Stimulated activated naive CD8-positive, alpha-beta T cell treated with anti-CD3 and anti-CD28 coated beads, Interleukin-15, Interleukin-2, amounts not matched to agents 100 U/mL and 50 U/mL, for 24 hours (primary cell): ENCODE measurements around the gene SYTL3.
"Not testable (repeated sequence)": the region's sequence is repeated elsewhere in the genome, so short reads cannot be mapped to it uniquely, and the experiment has no call there.

Experiments used
- ATAC-seq: fragments of 150-1000 bp; cut with Tn5 transposase; one replicate; pipeline ENCODE4 v1.10.0; 2021
- DNase-seq: peaks from one replicate; pipeline ENCODE4 v3.0.0; 2021

The SYTL3 gene

GRCh38 chr6:158688860-158689259, 39.0 kb downstream of the SYTL3 start:
- DNase-seq (no peak), ATAC-seq (no peak)

DNA sequence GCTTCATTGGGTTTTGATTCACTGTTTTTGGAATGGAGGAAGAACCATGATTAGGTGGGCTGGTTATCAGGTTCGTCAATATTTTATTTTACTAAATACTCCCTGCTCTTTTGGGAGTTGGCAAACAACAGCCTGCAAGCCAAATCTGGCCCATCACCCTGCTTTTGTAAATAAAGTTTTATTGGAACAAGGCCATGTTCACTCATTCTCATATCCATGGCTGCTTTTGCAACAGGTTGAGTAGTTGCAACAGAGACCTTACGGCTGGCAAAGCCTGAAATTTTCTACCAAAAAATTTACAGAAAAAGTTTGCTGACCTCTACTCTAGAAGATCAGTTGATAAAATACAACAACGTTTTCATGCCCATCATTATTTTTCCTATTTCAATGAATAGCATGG, 45.1 kb downstream of the SYTL3 start:
- DNase-seq, result no peak
- no peak for ATAC-seq

DNA sequence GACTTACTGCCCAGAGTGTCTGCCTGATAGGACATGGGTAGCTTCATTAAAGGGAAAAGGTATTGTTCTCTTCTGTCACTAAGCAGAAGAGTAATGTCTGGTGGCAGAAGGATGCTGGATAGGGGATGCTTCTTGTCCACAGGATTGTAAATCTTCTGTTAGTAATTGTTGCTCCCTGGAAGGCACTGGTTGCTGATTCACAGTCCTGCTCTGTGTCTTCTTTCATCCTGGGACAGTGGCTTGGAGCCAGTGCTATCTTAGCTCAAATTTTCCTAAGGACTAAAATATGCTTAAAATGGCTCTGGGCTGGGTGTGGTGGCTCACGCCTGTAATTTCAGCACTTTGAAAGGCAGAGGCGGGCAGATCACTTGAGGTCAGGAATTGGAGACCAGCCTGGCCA, 48.0 kb downstream of the SYTL3 start:
- ATAC-seq (no peak), DNase-seq (no peak)

DNA sequence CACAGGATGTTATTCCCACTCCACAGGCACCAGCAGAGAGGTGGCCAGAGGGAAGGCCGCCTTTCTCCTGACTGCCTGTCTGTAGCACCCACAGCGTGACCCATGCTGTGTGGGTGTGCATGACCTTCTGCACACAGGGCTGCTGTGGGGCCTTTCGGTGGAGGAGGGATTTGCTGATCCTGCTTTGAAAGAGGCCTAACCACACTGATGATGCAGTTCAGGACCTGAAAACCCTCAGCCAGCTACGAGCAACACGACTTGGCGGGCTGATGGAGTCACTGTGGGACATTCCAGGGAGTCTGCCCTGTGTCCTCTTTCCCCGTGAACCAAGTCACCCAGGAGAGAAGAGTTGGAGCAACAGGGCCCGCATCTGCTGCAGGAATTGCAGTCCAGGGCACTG, 49.1 kb downstream of the SYTL3 start:
- ATAC-seq, result peak; percentile 91
- peak; percentile 58 for DNase-seq

DNA sequence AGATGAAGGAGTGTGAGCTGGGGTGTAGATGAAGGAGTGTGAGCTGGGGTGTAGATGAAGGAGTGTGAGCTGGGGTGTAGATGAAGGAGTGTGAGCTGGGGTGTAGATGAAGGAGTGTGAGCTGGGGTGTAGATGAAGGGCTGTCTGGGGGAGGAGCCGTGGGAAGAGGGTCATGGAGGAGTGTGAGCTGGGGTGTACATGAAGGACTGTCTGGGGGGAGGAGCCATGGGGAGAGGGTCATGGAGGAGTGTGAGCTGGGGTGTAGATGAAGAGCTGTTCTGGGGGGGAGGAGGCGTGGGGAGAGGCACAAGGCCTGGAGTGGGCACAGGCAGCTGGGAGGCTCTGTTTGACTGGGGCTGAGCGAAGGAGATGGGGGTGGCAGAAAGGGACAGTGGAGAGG, 51.4 kb downstream of the SYTL3 start:
- not testable (repeated sequence) for DNase-seq, ATAC-seq

GRCh38 chr6:158703111-158703836, 53.4 kb downstream of the SYTL3 start:
- ATAC-seq, result no peak
- no peak for DNase-seq

- DNase-seq (peak; percentile 84), ATAC-seq (peak; percentile 97)
Measured at GRCh38 chr6:158703837-158704822, 54.3 kb downstream of the SYTL3 start.

- ATAC-seq, result no peak
- DNase-seq, result no peak
Measured at GRCh38 chr6:158705386-158706126, 55.7 kb downstream of the SYTL3 start.

DNA sequence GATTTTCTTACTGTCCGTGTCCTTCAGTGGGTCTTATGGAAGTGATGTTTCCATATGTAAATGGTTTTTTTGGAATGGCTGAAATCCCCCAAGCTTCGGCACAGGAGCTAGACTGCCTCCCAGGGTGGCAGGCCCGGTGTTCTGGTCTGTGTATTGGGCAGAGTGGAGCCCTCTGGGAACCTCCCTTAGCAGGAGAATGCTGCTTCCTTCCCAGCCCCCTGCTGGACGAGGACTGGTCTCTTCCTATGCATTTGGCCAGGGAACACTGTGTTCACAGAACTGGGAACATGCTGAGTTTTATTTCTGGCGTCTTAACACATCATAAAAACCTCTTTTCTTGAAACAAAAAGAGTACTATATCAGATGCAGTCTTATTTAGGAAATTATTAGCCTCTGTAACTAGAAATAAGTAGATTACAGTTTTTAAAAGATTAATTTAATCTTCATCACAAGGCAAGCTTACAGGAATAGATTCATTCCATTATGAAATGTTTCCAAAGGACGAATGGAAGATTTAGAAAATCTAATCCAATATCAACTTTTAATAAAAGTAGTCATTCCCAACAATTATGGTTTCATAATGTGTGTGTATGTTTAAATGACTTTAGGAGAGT, 56.6 kb downstream of the SYTL3 start:
- ATAC-seq, result no peak
- no peak for DNase-seq

DNA sequence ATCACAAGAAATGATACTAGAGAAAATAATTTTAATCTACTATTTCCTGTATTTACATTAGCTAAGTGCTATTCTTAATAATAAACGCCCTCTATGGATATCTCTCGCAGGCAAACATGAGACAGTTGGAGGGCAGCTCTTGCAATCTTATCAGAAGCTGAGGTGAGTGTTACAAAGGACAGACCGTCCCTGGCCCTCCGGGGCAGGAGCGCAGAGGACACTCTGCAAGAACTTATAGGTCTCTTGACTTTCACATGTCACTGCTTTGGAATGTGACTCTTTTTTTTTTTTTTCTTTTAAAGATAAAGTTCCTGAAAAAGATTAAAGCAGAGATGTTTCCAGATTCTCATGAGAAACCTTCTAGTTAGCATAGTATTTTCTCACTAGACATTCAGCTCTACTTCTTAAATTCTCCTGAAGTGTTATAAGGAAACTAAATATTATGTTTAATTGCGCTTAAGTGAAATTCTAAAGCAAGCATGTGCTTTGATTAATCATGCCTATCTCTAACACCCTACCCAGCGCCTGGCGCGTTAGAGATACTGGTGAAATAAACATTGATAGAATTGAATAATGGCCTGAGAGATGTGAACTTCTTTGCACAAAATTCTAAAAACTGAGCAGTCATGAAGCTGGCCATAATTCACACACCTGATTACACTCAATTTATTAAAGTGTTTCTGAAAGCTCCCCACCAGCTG, 57.4 kb downstream of the SYTL3 start:
- no peak for ATAC-seq
- DNase-seq, result no peak

GRCh38 chr6:158707821-158708195, 58.0 kb downstream of the SYTL3 start:
- DNase-seq (no peak), ATAC-seq (no peak)

DNA sequence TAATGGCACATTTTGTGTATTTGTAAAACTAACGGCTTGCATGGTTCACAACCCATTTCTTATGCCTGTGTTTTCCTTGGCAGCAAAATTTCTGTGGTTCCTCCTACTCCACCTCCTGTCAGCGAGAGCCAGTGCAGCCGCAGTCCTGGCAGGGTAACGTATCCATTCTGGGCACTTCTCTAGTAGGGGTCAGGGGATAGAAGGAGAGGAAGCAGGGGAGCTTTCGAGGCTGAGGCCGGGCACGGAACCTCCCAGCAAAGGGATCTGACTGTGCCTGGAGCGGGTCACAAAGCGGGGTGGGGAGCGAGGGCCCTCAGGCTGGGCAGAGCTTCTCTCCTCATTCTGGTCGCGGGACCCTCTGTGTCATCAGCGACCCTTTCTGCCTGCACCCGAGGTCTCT, 58.4 kb downstream of the SYTL3 start:
- no peak for DNase-seq
- no peak for ATAC-seq

DNA sequence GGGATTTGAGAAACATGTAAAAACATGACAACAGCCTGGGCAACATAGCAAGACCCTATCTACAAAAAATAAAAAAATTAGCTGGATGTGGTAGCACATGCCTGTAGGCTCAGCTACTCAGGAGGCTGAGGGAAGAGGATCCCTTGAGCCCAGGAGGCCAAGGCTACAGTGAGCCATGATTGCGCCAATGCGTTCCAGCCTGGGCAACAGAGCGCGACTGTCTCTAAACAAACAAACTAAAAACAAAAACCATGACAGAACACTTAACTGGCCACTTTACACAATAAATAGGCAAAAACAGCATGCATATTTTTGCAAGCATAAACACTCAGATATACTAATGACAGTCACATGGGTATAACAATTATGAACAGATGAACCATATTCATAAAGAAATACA, 60.0 kb downstream of the SYTL3 start:
- ATAC-seq, result no peak
- no peak for DNase-seq

- ATAC-seq (no peak), DNase-seq (no peak)
Measured at GRCh38 chr6:158711264-158711663, 61.4 kb downstream of the SYTL3 start.

GRCh38 chr6:158713469-158713868, 63.6 kb downstream of the SYTL3 start:
- DNase-seq (no peak), ATAC-seq (no peak)

GRCh38 chr6:158714706-158715105, 64.9 kb downstream of the SYTL3 start:
- DNase-seq (no peak), ATAC-seq (no peak)

DNA sequence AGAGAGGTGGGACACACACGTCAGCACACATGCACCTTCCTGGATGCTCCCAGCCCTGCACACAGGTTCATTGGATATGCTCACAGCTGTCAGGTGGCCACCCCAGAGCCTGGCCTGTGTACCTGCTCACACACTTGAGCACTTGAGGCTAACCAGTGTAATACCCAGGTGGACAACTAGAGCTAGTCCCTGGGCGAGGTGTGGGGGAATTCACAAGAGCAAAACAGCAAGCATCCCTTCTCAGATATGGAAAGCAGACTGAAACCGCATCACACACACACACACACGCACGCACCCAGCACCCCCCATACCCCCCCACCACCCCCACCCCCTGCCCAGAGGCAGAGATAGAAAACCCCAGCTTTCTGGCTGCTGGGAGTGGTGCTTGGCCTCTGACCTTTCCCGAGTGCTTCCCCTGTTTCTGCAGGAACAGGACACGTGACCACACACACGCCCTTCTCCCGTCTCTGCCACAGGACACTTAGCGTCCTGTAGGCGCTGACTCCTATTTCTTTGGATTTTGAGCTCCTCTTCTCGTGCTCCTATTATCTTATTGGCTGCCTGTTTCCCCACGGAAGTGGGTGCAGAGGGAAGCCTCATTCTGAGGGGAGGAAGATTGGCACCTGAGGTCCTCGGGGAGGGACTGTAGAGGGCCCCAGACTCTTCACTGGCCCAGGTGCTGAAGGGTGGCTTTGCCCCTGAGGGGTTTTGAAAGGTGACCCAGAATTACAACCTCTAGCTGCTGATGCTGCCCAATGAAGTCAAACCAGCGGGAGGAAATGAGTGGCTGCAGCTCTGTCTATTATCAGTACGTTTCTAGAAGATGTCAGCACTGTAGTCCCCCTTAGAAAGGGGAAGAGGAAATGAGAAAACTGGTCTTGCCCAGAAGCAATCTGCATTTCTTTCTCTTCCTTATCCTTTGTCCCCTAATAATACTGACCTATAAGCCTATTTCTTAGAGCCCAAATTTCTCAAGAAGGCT, 65.8 kb downstream of the SYTL3 start:
- DNase-seq (no peak), ATAC-seq (no peak)

DNA sequence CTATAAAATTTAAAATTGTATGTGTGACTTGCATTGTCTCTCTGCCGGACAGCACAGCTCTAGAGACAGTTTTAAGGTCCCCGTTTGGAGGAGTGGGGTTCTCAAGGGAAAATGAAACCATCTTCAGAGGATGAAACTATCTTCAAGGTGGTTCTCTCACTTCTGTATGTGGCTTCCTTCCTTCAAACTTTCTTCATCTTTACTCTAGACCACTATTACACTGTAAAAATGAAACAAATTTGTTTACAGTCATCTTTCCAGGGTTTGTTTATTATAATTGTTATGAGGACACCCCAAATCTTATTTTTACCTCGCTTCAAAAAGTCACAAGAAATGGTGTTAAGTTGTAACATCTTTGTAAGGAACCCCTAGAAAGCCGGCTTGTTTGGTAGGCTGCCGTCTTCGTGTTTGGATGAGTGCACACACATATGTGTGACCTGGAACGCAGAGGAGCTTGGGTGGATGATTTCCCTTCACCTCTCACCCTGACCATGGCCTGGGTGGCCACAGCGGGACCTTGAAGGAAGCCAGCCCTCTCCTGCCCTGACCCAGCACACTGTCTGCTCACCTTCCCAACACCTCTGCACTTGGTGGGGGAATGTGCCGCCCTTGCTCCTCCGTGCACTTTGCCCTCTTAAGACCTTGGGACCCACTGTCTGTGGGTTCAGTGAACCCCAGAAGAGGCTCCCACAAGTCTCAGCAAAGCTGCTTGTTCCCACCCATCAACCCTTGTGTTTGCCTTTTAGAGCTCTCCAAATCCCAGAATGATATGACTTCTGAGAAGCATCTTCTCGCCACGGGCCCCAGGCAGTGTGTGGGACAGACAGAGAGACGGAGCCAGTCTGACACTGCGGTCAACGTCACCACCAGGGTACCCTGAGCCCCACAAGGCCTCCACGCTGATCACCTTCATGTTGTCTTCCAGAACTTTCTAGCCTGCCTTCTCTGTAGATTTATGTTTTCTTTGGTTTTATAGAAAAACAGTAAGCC, 67.8 kb downstream of the SYTL3 start:
- DNase-seq, result no peak
- ATAC-seq, result no peak

DNA sequence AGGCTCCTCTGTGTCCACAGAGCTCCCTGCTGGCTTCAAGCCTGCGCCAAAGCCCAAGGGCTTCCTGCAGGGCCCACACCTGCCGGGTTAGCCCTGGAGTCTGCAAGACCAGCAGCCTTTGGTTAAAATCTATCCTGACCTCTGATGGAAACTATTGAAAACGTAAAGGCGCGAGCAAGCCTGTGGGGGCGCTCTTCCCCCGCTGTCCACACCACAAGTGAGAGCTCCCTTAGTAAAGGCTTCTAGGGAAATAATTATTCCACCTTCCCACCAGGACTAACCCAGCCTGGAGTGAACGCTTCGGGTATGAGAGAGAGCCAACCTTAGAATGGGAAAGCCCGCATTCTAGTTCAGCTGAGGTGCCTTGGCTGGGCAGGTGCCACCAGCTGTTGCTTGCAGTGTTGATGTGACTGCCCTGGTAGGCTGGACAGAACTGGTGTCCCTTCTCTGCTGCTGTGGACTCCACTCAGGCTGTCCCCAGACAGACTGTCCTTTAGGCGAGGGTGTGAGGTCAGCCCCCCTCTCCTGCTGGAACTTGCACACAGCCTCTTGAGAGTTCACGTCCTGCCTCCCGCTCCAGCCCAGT, 68.7 kb downstream of the SYTL3 start:
- no peak for ATAC-seq
- no peak for DNase-seq
